Activated CD8-positive, alpha-beta memory T cell treated with anti-CD3 and anti-CD28 coated beads, Interleukin-2, amount 10 ng/mL, durations not matched to agents 7 days and 5 days (primary cell): ENCODE results near the gene CPN1. TPM values are rescaled to one million over a fixed set of nuclear protein-coding genes. Genes with fewer than 3 reads are reported as not detected.

Experiments used
- ATAC-seq: fragments of 150-1000 bp; cut with Tn5 transposase; one replicate; pipeline ENCODE4 v1.10.0; 2021; ENCODE audit warnings: moderate library complexity
- CTCF ChIA-PET: fragments of 350-600 bp; sonication (Branson Sonifier 250); formaldehyde crosslinking; loops from one replicate; lab custom pipeline; 2021; ENCODE audit warnings: antibody characterized with exemption; lab: Charles Lee
- DNase-seq: peaks from one replicate; pipeline ENCODE4 v3.0.0-alpha.2; 2020
- H3K27ac Mint-ChIP-seq: one replicate; pipeline ENCODE4 v1.8.0; 2021; ENCODE audit warnings: mild to moderate bottlenecking, mixed read lengths
- H3K27me3 Mint-ChIP-seq: one replicate; pipeline ENCODE4 v1.8.0; 2021; ENCODE audit warnings: mixed read lengths
- H3K36me3 Mint-ChIP-seq: one replicate; pipeline ENCODE4 v1.8.0; 2021; ENCODE audit warnings: mild to moderate bottlenecking, mixed read lengths
- H3K4me1 Mint-ChIP-seq: one replicate; pipeline ENCODE4 v1.8.0; 2021; ENCODE audit warnings: mixed read lengths
- H3K4me3 Mint-ChIP-seq: one replicate; pipeline ENCODE4 v1.8.0; 2021; ENCODE audit warnings: mild to moderate bottlenecking, moderate library complexity, mixed read lengths
- H3K9me3 Mint-ChIP-seq: one replicate; pipeline ENCODE4 v1.8.0; 2022; ENCODE audit warnings: low read depth, mixed read lengths
- total RNA-seq, 2 experiments: library from RNA; stranded (reverse); gene quantifications; one replicate each; pipeline ENCODE4 v1.2.3, GENCODE V29; 2021

Gene CPN1
- total RNA-seq, 2 experiments from 2014 or later = not detected

- peak within 1 kb of the TSS; percentile 81 for H3K4me3 Mint-ChIP-seq
- CTCF ChIA-PET = interaction anchor here (0.6 to 4.4 kb wide), 27 partner anchors 8 to 526 kb away, joined by 3 to 72 read pairs (median 5); partner anchors contain the start of genes CUTC and HIF1AN
- peak within 1 kb of the TSS; percentile 53 for H3K27ac Mint-ChIP-seq
- ATAC-seq (peak; percentile 99), DNase-seq (peak; percentile 87)
- no peaks in the 10 kb centered on the region for H3K9me3 Mint-ChIP-seq
- no peaks in the 10 kb centered on the region for H3K36me3 Mint-ChIP-seq
- peaks cover 41% of the 10 kb centered on the region for H3K4me1 Mint-ChIP-seq
- H3K27me3 Mint-ChIP-seq = peaks cover 28% of the 10 kb centered on the region
Measured at GRCh38 chr10:100009793-100010676, 71.6 kb downstream of the CPN1 start, which contains the start of gene DNMBP. TSS of gene DNMBP (minus strand) at chr10:100009947. CDS start at chr10:99972124, 37,823 bp downstream.

GRCh38 chr10:100009283-100009792 is 72.3 kb downstream of the CPN1 start:
- ATAC-seq (peak; percentile 85), DNase-seq (no peak)
- peaks cover 28% of the 10 kb centered on the region for H3K27me3 Mint-ChIP-seq
- H3K9me3 Mint-ChIP-seq = no peaks in the 10 kb centered on the region
- H3K4me3 Mint-ChIP-seq = peak overlapping the region; percentile 81
- H3K36me3 Mint-ChIP-seq = no peaks in the 10 kb centered on the region
- H3K4me1 Mint-ChIP-seq = peaks cover 41% of the 10 kb centered on the region
- peak overlapping the region; percentile 34 for H3K27ac Mint-ChIP-seq
- CTCF ChIA-PET = interaction anchor here (0.6 to 4.4 kb wide), 25 partner anchors 7 to 527 kb away, joined by 3 to 72 read pairs (median 5); partner anchors contain the start of genes CUTC and HIF1AN

GRCh38 chr10:100008708-100009282 is 72.9 kb downstream of the CPN1 start:
- no peak for ATAC-seq
- CTCF ChIA-PET = interaction anchor here (1.0 to 4.4 kb wide), 18 partner anchors 10 to 276 kb away, joined by 3 to 72 read pairs (median 7); partner anchors contain the start of gene CUTC
- DNase-seq = no peak
- H3K27me3 Mint-ChIP-seq = peaks cover 28% of the 10 kb centered on the region
- H3K4me1 Mint-ChIP-seq = peaks cover 41% of the 10 kb centered on the region
- no peaks in the 10 kb centered on the region for H3K36me3 Mint-ChIP-seq
- H3K27ac Mint-ChIP-seq = no peak overlapping the region
- H3K9me3 Mint-ChIP-seq = no peaks in the 10 kb centered on the region
- peak overlapping the region; percentile 81 for H3K4me3 Mint-ChIP-seq

- H3K4me3 Mint-ChIP-seq = no peak overlapping the region
- peaks cover 41% of the 10 kb centered on the region for H3K4me1 Mint-ChIP-seq
- DNase-seq (no peak), ATAC-seq (no peak)
- CTCF ChIA-PET = interaction anchor here (1.6 to 4.4 kb wide), 5 partner anchors 12 to 255 kb away, joined by 3 to 72 read pairs (median 28); no protein-coding TSS in a partner anchor
- no peaks in the 10 kb centered on the region for H3K36me3 Mint-ChIP-seq
- no peaks in the 10 kb centered on the region for H3K9me3 Mint-ChIP-seq
- no peak overlapping the region for H3K27ac Mint-ChIP-seq
- H3K27me3 Mint-ChIP-seq = peaks cover 28% of the 10 kb centered on the region
Measured at GRCh38 chr10:100008142-100008522, 73.5 kb downstream of the CPN1 start.

- H3K4me3 Mint-ChIP-seq = no peak overlapping the region
- peaks cover 41% of the 10 kb centered on the region for H3K4me1 Mint-ChIP-seq
- DNase-seq (no peak), ATAC-seq (no peak)
- H3K9me3 Mint-ChIP-seq = no peaks in the 10 kb centered on the region
- peaks cover 28% of the 10 kb centered on the region for H3K27me3 Mint-ChIP-seq
- CTCF ChIA-PET = interaction anchor here (3.0 to 4.4 kb wide), 3 partner anchors 13 to 161 kb away, joined by 28 to 72 read pairs (median 30); no protein-coding TSS in a partner anchor
- no peaks in the 10 kb centered on the region for H3K36me3 Mint-ChIP-seq
- no peak overlapping the region for H3K27ac Mint-ChIP-seq
Measured at GRCh38 chr10:100007231-100008141, 74.2 kb downstream of the CPN1 start.

GRCh38 chr10:100006243-100006886 is 75.3 kb downstream of the CPN1 start:
- CTCF ChIA-PET = interaction anchor here (1.1 to 2.0 kb wide), 6 partner anchors 12 to 160 kb away, joined by 3 to 10 read pairs (median 3); no protein-coding TSS in a partner anchor
- peaks cover 41% of the 10 kb centered on the region for H3K4me1 Mint-ChIP-seq
- H3K9me3 Mint-ChIP-seq = no peaks in the 10 kb centered on the region
- H3K36me3 Mint-ChIP-seq = no peaks in the 10 kb centered on the region
- no peak overlapping the region for H3K27ac Mint-ChIP-seq
- ATAC-seq = no peak
- DNase-seq = no peak
- H3K4me3 Mint-ChIP-seq = no peak overlapping the region
- peaks cover 24% of the 10 kb centered on the region for H3K27me3 Mint-ChIP-seq

GRCh38 chr10:100004805-100005510 is 76.7 kb downstream of the CPN1 start:
- no peak for ATAC-seq
- no peak overlapping the region for H3K27ac Mint-ChIP-seq
- H3K4me3 Mint-ChIP-seq = no peak overlapping the region
- CTCF ChIA-PET = interaction anchor here (1.2 to 2.0 kb wide), 3 partner anchors 10 to 159 kb away, joined by 3 to 10 read pairs (median 8); no protein-coding TSS in a partner anchor
- peaks cover 31% of the 10 kb centered on the region for H3K4me1 Mint-ChIP-seq
- DNase-seq = no peak
- H3K27me3 Mint-ChIP-seq = peaks cover 12% of the 10 kb centered on the region
- no peaks in the 10 kb centered on the region for H3K36me3 Mint-ChIP-seq
- H3K9me3 Mint-ChIP-seq = no peaks in the 10 kb centered on the region

GRCh38 chr10:100000109-100000644 is 81.5 kb downstream of the CPN1 start:
- Mint-ChIP-seq H3K9me3 (no peaks in the 10 kb centered on the region), H3K27me3 (no peaks in the 10 kb centered on the region), H3K4me1 (peaks cover 3% of the 10 kb centered on the region), H3K4me3 (no peak overlapping the region), H3K36me3 (peaks cover 2% of the 10 kb centered on the region), H3K27ac (no peak overlapping the region)
- ATAC-seq = no peak
- DNase-seq = no peak
- CTCF ChIA-PET = interaction anchor here (3.5 kb wide), 1 partner anchor 9 kb away, joined by 17 read pairs; the partner anchor contains the start of gene DNMBP

GRCh38 chr10:99999319-100000108 is 82.2 kb downstream of the CPN1 start:
- no peaks in the 10 kb centered on the region for H3K27me3 Mint-ChIP-seq
- CTCF ChIA-PET = interaction anchor here (3.5 kb wide), 1 partner anchor 10 kb away, joined by 17 read pairs; the partner anchor contains the start of gene DNMBP
- ATAC-seq = no peak
- H3K4me1 Mint-ChIP-seq = peaks cover 9% of the 10 kb centered on the region
- no peaks in the 10 kb centered on the region for H3K9me3 Mint-ChIP-seq
- no peak overlapping the region for H3K27ac Mint-ChIP-seq
- H3K4me3 Mint-ChIP-seq = no peak overlapping the region
- DNase-seq = no peak
- H3K36me3 Mint-ChIP-seq = peaks cover 2% of the 10 kb centered on the region

GRCh38 chr10:99998889-99999288 is 82.8 kb downstream of the CPN1 start:
- no peaks in the 10 kb centered on the region for H3K27me3 Mint-ChIP-seq
- ATAC-seq (no peak), DNase-seq (no peak)
- no peak overlapping the region for H3K27ac Mint-ChIP-seq
- peaks cover 16% of the 10 kb centered on the region for H3K4me1 Mint-ChIP-seq
- H3K36me3 Mint-ChIP-seq = peaks cover 2% of the 10 kb centered on the region
- H3K4me3 Mint-ChIP-seq = no peak overlapping the region
- CTCF ChIA-PET = interaction anchor here (3.5 kb wide), 1 partner anchor 11 kb away, joined by 17 read pairs; the partner anchor contains the start of gene DNMBP
- no peaks in the 10 kb centered on the region for H3K9me3 Mint-ChIP-seq
